Stimulated activated naive CD8-positive, alpha-beta T cell treated with anti-CD3 and anti-CD28 coated beads, Interleukin-15, Interleukin-2, amounts not matched to agents 100 ng/mL and 50 ng/mL, for 24 hours (primary cell): ENCODE measurements around the gene PNPLA1.

Experiments
- H3K27ac Mint-ChIP-seq: one replicate; pipeline ENCODE4 v1.8.0; 2021; ENCODE audit warnings: mild to moderate bottlenecking, mixed read lengths
- H3K27me3 Mint-ChIP-seq: one replicate; pipeline ENCODE4 v1.8.0; 2021; ENCODE audit warnings: mixed read lengths
- H3K36me3 Mint-ChIP-seq: one replicate; pipeline ENCODE4 v1.8.0; 2021; ENCODE audit warnings: low read depth, mixed read lengths
- H3K4me1 Mint-ChIP-seq: one replicate; pipeline ENCODE4 v1.8.0; 2021; ENCODE audit warnings: low read depth, mixed read lengths
- H3K4me3 Mint-ChIP-seq: one replicate; pipeline ENCODE4 v1.8.0; 2021; ENCODE audit warnings: mild to moderate bottlenecking, mixed read lengths
- H3K9me3 Mint-ChIP-seq: one replicate; pipeline ENCODE4 v1.8.0; 2021; ENCODE audit warnings: mixed read lengths

The PNPLA1 gene

DNA sequence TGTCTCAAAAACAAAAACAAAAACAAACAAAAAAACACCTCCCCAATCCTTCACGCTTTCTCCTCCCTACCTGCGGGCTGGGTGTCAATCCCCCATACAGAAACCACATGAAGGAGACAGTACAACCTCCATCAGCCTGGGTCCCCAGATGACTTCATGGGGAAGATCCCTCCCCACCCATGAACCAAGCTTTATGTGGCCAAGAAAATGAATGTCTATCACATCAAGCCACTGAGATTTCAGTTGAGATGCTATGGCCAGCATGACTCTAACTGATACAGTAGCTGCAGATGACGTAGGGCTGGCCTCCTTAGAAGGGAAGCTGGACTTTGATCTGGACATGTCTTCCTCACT, 88.0 kb downstream of the PNPLA1 start:
- Mint-ChIP-seq H3K4me1 (peaks cover 33% of the 10 kb centered on the region), H3K27me3 (no peaks in the 10 kb centered on the region), H3K9me3 (peaks cover 6% of the 10 kb centered on the region), H3K4me3 (no peak overlapping the region), H3K27ac (no peak overlapping the region), H3K36me3 (no peaks in the 10 kb centered on the region)
